GM12872 (cell line): Measurements from ENCODE around the gene NAV2.

Experiments used
- CTCF ChIP-seq: IDR thresholded peaks from 3 replicates; pipeline ENCODE4 v1.5.1; 2011; ENCODE audit warnings: low read depth, mild to moderate bottlenecking, low read length, moderate library complexity; ENCODE audit not compliant: insufficient read depth

Gene NAV2

GRCh38 chr11:19690885-19691284 is 21.8 kb upstream of the NAV2 start:
- no peak for TF ChIP-seq CTCF

- no peak for TF ChIP-seq CTCF
Observed at GRCh38 chr11:19691815-19692500, 20.7 kb upstream of the NAV2 start.

- TF ChIP-seq CTCF: no peak
Observed at GRCh38 chr11:19693146-19693545, 19.5 kb upstream of the NAV2 start.

- TF ChIP-seq CTCF: no peak
Observed at GRCh38 chr11:19694796-19695345, 17.8 kb upstream of the NAV2 start.

GRCh38 chr11:19696073-19696472 is 16.6 kb upstream of the NAV2 start:
- no peak for TF ChIP-seq CTCF

- no peak for TF ChIP-seq CTCF
Observed at GRCh38 chr11:19696904-19697303, 15.7 kb upstream of the NAV2 start.

GRCh38 chr11:19697721-19698121 is 14.9 kb upstream of the NAV2 start:
- no peak for TF ChIP-seq CTCF
